ENCODE measurements around the gene CWF19L2. TPM values are rescaled to one million over a fixed set of nuclear protein-coding genes. Genes with fewer than 3 reads are reported as not detected.

CWF19L2 gene
- total and polyA plus RNA-seq, 2 donors from 2014 or later, result 10.3 to 19.1 TPM

DNA sequence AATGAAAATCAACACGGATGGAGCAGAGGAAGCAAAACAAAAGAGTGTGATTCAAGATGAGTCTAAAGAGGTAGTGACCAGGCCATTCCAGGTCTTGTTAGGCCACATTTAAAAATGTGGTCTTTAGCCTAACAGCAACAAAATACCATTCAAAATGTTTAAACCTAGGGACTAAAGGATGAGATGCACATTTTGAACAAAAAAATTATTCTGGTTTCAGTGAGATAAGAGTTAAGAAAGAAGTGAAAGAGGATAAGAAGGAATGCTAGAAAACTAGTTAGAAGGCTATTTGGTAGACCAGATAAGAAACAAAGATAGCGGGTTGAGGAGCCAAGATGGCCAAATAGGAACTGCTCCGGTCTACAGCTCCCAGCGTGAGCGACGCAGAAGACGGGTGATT, 85.2 kb downstream of the CWF19L2 start:
- Histone ChIP-seq H3K9me3 (ENCODE audit: control insufficient read depth in 2 of 3, insufficient read depth in 1 of 3, low read length in 3 of 3) (no peaks in the 10 kb centered on the region), H3K27ac (ENCODE audit: low read depth in 2 of 2, low read length in 2 of 2) (no peak overlapping the region), H3K4me1 (ENCODE audit: control insufficient read depth in 2 of 3, insufficient read depth in 2 of 3, low read depth in 1 of 3, low read length in 3 of 3) (no peaks in the 10 kb centered on the region), H3K9ac (ENCODE audit: low read length in 3 of 3) (no peak overlapping the region), H3K4me3 (ENCODE audit: low read length in 3 of 3) (no peak overlapping the region), H3K36me3 (ENCODE audit: control insufficient read depth in 2 of 3, insufficient read depth in 3 of 3, low read length in 3 of 3) (no peaks in the 10 kb centered on the region), H3K27me3 (ENCODE audit: control insufficient read depth, insufficient read depth, low read length) (no peaks in the 10 kb centered on the region)
- DNase-seq, result no peak
- FAIRE-seq, result no peak
- TF ChIP-seq, protein P1, sequence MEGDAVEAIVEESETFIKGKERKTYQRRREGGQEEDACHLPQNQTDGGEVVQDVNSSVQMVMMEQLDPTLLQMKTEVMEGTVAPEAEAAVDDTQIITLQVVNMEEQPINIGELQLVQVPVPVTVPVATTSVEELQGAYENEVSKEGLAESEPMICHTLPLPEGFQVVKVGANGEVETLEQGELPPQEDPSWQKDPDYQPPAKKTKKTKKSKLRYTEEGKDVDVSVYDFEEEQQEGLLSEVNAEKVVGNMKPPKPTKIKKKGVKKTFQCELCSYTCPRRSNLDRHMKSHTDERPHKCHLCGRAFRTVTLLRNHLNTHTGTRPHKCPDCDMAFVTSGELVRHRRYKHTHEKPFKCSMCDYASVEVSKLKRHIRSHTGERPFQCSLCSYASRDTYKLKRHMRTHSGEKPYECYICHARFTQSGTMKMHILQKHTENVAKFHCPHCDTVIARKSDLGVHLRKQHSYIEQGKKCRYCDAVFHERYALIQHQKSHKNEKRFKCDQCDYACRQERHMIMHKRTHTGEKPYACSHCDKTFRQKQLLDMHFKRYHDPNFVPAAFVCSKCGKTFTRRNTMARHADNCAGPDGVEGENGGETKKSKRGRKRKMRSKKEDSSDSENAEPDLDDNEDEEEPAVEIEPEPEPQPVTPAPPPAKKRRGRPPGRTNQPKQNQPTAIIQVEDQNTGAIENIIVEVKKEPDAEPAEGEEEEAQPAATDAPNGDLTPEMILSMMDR (IDR thresholded peaks at IDR 0.05; ENCODE audit: borderline replicate concordance, extremely low read depth, insufficient read depth), result no peak
- intact Hi-C loops (cut with DNase I), result no loop called here

DNA sequence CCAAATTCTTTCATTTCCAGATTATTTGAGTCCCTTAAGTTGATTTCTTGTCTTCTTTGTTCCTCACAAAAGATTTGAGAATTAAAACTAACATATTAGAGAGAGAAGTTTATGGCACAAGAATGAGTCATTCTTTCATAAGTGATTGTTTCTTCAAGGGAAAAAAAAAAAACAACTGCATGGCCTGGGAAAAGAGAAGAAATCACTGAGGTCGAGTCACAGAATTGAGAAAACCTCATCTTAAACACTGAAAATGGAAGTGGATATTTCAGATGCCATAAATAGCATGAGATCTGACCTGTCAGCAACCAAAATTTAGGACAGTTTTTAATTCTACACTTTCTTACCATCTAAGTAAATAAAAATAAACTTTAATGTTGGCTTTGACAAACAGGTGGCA, 87.2 kb downstream of the CWF19L2 start:
- Histone ChIP-seq H3K27ac (ENCODE audit: low read depth in 2 of 2, low read length in 2 of 2) (no peak overlapping the region), H3K4me3 (ENCODE audit: low read length in 3 of 3) (no peak overlapping the region), H3K27me3 (ENCODE audit: control insufficient read depth, insufficient read depth, low read length) (no peaks in the 10 kb centered on the region), H3K36me3 (ENCODE audit: control insufficient read depth in 2 of 3, insufficient read depth in 3 of 3, low read length in 3 of 3) (no peaks in the 10 kb centered on the region), H3K9ac (ENCODE audit: low read length in 3 of 3) (no peak overlapping the region), H3K4me1 (ENCODE audit: control insufficient read depth in 2 of 3, insufficient read depth in 2 of 3, low read depth in 1 of 3, low read length in 3 of 3) (no peaks in the 10 kb centered on the region), H3K9me3 (ENCODE audit: control insufficient read depth in 2 of 3, insufficient read depth in 1 of 3, low read length in 3 of 3) (no peaks in the 10 kb centered on the region)
- DNase-seq (no peak), FAIRE-seq (no peak)
- intact Hi-C loops (cut with DNase I), result no loop called here
- TF ChIP-seq, protein P1 (IDR thresholded peaks at IDR 0.05; ENCODE audit: borderline replicate concordance, extremely low read depth, insufficient read depth), result no peak

DNA sequence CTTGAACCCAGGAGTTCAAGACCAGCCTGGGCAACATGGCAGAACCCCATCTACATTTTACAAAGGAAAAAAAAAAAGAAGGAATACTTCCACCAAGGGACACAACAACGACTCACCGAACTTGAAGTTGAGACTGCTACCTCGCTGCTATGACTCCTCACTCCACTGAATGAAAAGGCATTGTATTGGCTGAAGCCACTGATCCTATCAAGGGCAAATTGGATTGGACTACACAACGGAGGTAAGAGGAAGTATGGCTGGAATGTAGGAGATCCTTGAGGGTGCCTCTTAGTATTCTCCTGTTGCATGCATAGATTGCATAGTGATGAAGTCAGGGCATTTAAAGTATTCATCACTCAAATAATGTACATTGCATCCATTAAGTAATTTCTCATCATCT, 97.9 kb downstream of the CWF19L2 start:
- peaks cover 0 to 2% (median 0%) of the 10 kb centered on the region in 3 donors for H3K9me3 ChIP-seq (ENCODE audit: control insufficient read depth in 2 of 3, insufficient read depth in 1 of 3, low read length in 3 of 3)
- DNase-seq, result no peak
- no peak for FAIRE-seq
- no peaks in the 10 kb centered on the region for H3K4me1 ChIP-seq (ENCODE audit: control insufficient read depth in 2 of 3, insufficient read depth in 2 of 3, low read depth in 1 of 3, low read length in 3 of 3)
- H3K9ac ChIP-seq (ENCODE audit: low read length in 3 of 3), result no peak overlapping the region
- H3K4me3 ChIP-seq (ENCODE audit: low read length in 3 of 3), result no peak overlapping the region
- TF ChIP-seq, protein P1 (IDR thresholded peaks at IDR 0.05; ENCODE audit: borderline replicate concordance, extremely low read depth, insufficient read depth), result no peak
- no peaks in the 10 kb centered on the region for H3K36me3 ChIP-seq (ENCODE audit: control insufficient read depth in 2 of 3, insufficient read depth in 3 of 3, low read length in 3 of 3)
- no peak overlapping the region for H3K27ac ChIP-seq (ENCODE audit: low read depth in 2 of 2, low read length in 2 of 2)
- H3K27me3 ChIP-seq (ENCODE audit: control insufficient read depth, insufficient read depth, low read length), result no peaks in the 10 kb centered on the region
- intact Hi-C loops (cut with DNase I), result no loop called here

DNA sequence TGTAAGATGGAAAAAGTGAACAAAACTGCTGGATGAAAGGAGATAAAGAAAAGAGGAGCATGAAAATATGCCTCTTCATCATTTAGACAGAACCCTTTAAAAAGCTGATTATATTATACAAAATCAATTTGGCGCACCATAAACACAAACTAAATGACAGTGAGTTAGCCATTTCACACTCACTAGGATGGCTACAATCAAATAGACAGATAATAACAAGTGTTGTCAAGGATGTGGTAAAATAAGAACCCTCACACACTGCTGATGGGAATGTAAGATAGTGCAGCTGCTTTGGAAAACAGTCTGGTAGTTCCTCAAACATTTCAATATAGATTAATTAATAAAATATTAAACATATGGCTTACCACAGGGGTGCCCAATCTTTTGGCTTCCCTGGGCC, 99.7 kb downstream of the CWF19L2 start:
- H3K27ac ChIP-seq (ENCODE audit: low read depth in 2 of 2, low read length in 2 of 2), result no peak overlapping the region
- no peaks in the 10 kb centered on the region for H3K4me1 ChIP-seq (ENCODE audit: control insufficient read depth in 2 of 3, insufficient read depth in 2 of 3, low read depth in 1 of 3, low read length in 3 of 3)
- FAIRE-seq, result no peak
- TF ChIP-seq, protein P1 (IDR thresholded peaks at IDR 0.05; ENCODE audit: borderline replicate concordance, extremely low read depth, insufficient read depth), result no peak
- no peak overlapping the region for H3K4me3 ChIP-seq (ENCODE audit: low read length in 3 of 3)
- H3K27me3 ChIP-seq (ENCODE audit: control insufficient read depth, insufficient read depth, low read length), result no peaks in the 10 kb centered on the region
- intact Hi-C loops (cut with DNase I), result no loop called here
- H3K36me3 ChIP-seq (ENCODE audit: control insufficient read depth in 2 of 3, insufficient read depth in 3 of 3, low read length in 3 of 3), result no peaks in the 10 kb centered on the region
- H3K9me3 ChIP-seq (ENCODE audit: control insufficient read depth in 2 of 3, insufficient read depth in 1 of 3, low read length in 3 of 3), result peaks cover 0 to 2% (median 0%) of the 10 kb centered on the region in 3 donors
- H3K9ac ChIP-seq (ENCODE audit: low read length in 3 of 3), result no peak overlapping the region
- no peak for DNase-seq

All from kidney (tissue), 14 donors.